Lower leg skin (tissue), 3 donors: ENCODE data around the gene DIS3L2.

ENCODE experiments used
- CTCF ChIP-seq, 3 donors: fragments of 450-650 bp; IDR thresholded peaks; one replicate each; pipeline ENCODE4 v1.5.1; 2016; ENCODE audit warnings: antibody characterized with exemption in 3 of 3, mild to moderate bottlenecking in 3 of 3, moderate library complexity in 2 of 3
- POLR2A ChIP-seq, 2 donors: fragments of 450-650 bp; IDR thresholded peaks; one replicate each; pipeline ENCODE4 v1.6.1; 2016 to 2017; ENCODE audit warnings: antibody characterized with exemption in 2 of 2, mild to moderate bottlenecking in 1 of 2, moderate library complexity in 1 of 2

GRCh38 chr2:232338759-232339106 is 377.2 kb downstream of the DIS3L2 start:
- no peak for TF ChIP-seq CTCF (IDR thresholded peaks at IDR 0.05)
- TF ChIP-seq POLR2A (IDR thresholded peaks at IDR 0.05) = no peak
